HG03521 (cell line): ENCODE results near the gene OR5AC2.

Experiments
- ATAC-seq: cut with Tn5 transposase; IDR thresholded peaks from one replicate; pipeline ENCODE4 v1.9.1; 2021; ENCODE audit warnings: mild to moderate bottlenecking, moderate library complexity; ENCODE audit not compliant: unreplicated experiment

The OR5AC2 gene

GRCh38 chr3:98086873-98087272 is at the start of gene OR5AC2:
TSS of gene OR5AC2 (plus strand) at chr3:98087173. CDS start at chr3:98087173, 0 bp downstream.
- no peak for ATAC-seq

- no peak for ATAC-seq
Measured at GRCh38 chr3:98038286-98038685, 48.7 kb upstream of the OR5AC2 start.

DNA sequence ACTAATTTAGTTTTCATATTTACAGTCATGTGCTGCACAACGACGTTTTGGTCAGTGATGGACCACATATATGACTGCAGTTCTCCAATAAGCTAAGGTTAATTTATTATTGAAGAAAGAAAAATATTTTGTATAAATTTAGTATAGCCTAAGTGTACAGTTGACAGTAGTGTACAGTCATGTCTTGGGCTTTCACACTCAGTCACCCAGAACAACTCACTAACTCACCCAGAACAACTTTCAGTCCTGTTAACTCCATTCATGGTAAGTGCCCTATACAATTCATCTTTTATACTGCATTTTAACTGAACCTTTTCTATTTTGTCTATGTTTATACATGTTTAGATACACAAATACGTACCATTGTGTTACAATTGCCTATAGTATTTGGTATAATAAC is 48.1 kb upstream of the OR5AC2 start:
- no peak for ATAC-seq

DNA sequence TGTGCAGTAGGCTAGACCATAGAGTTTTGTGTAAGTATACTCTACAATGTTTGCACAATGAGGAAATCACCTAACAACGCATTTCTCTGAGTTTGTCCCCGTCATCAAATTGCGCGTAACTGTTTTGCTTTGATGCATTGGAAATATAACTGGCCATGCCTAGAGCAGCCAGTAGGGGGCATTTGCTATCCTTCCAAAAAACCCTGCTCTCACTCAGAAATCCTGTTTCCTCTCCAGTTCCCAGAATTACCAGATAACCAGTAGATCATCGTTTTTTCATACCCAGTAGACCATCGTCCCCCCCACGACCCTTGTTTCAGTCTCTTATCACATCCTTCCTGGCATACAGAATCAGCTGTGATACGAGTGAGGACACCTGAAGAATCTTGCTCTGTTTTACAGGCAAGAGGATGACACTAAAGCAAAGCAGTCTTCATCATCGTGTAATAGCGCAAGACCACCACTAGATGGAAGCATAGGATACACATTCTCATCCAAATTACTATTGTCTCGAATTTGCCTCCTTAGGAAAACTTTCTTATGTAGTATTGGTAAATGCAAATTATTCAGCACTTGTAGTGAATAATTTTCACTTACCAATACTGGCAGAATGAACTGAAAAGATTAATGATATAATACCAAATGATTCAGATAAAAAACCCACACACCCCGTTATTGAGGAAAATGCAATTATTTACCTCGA is 47.5 kb upstream of the OR5AC2 start:
- ATAC-seq: peak; percentile 88

DNA sequence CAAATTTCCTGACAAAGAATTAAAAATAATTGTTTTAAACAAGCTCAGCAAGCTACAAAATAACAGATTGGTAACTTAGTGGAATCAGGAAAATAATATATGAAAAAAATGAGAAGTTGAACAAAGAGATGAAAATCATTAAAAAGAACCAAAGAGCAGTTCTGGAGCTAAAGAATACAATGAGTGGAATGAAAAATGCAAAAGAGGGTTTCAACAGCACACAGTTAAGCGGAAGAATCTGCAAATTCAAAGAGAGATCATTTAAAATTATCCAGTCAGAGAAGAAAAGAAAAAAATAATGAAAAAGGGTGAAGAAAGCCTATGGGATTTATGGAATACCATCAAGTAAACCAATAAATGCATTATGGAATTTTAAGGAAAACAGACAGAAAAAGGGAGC is 45.6 kb upstream of the OR5AC2 start:
- ATAC-seq: no peak

DNA sequence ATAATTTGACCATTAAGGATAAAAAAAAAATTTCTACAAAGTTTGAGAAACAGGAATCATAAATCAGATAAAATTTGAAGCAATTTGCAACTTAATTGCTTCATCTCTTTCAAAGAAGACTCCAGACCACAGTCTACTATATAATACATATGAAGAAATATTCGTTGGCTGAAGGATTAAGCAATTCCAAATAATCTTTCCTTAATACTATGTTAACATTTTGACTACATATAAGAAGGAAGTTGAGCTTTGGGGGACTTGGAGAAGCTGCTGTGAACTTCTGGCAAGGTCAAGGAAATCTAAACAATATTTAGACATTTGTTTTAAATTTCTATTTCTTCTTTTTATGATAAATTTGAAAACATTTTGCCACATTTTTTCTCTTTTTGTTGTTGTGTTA is 38.4 kb upstream of the OR5AC2 start:
- no peak for ATAC-seq

- no peak for ATAC-seq
Measured at GRCh38 chr3:98049271-98049670, 37.7 kb upstream of the OR5AC2 start.

DNA sequence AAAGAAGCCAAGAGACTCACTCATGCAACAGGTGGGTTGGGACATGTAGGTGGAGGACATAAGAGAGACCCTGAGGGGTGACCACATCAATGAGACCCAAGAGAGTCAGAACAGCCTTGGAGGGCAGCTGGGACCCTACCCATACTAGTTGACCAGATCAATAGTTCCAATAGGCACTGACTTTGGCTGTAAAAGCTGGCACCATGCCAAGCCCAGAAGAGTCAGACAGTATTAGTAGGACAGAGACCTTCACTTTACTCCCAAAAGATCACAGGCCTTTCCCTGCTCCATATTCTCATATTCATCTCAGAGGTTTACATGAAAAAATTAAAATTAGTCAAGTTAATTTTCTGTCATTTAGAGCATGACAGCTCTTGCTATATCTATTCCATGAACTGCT is 30.9 kb upstream of the OR5AC2 start:
- ATAC-seq: no peak

DNA sequence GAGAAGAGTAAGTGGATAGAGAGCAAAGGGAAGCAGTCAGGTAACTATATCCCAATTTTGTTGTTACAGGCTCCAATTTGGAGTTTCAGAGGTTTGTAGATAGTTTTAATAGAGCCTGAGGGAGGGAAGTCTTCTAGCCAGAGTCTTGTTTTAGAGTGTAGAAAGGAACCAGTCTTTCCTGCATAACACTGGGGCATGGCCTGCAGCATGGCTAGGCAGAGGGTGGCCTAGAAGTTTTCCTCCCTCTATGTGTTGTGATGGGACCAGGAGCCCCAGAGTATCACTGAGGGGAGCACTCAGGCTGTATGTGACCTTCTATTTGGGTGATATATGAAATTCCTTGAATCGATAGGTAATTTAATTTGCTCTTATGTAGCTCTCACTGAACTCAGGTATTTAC is 29.3 kb upstream of the OR5AC2 start:
- no peak for ATAC-seq

- no peak for ATAC-seq
Measured at GRCh38 chr3:98058244-98058960, 28.6 kb upstream of the OR5AC2 start.

GRCh38 chr3:98068824-98069223 is 18.1 kb upstream of the OR5AC2 start:
- no peak for ATAC-seq

- no peak for ATAC-seq
Measured at GRCh38 chr3:98070840-98071239, 16.1 kb upstream of the OR5AC2 start.

DNA sequence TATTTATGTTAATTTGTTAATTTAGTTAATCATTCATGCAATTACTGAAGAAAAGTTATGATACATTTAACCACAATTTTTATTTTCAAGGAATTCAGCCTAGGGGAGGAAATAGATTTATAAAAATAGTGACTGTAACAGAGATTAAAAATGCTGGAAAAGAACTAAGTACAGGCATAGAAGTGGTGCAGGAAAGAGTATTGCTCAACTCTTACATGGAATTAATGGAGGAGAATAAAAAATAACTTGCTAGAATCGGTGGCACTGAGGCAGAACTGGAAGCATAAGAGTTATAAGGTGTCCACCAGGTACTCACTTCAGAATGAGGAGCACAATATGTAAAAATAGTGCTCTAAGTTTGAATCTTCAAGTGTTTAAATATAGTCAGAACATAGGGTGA is 13.5 kb upstream of the OR5AC2 start:
- no peak for ATAC-seq

DNA sequence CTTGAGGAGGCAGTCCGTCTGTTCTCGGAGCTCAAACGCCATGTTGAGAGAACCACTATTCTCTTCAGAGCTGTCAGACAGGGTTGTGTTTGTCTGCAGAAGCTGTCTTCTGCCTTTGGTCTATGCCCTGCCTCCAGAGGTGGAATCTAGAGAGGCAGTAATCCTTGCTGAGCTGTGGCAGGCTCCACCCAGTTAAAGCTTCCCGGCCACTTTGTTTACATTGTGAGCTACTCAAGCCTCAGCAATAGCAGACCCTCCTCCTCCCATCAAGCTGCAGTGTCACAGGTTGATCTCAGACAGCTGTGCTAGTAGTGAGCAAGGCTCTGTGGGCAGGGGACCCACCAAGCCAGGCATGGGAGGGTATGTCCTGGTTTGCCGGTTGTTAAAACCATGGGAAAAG is 8.9 kb downstream of the OR5AC2 start:
- no peak for ATAC-seq

DNA sequence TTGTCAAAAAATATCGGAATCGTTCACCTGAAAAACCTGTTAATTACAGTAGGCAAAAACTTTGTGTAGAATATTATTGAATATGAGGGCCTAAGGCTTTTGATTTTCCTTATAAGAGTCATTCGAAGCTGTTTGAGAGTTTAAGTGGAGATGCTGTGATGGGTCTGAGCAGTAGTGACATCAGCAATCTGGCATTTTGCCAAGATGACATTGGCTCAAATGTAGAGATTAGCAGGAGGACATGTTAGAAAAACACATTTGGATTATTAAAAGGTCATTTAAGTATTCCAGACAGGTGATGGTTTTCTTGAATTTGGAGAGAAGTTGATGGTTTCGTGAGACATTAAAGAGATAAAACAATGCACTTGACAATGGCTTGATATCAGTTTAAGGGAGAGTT is 12.9 kb downstream of the OR5AC2 start:
- no peak for ATAC-seq

DNA sequence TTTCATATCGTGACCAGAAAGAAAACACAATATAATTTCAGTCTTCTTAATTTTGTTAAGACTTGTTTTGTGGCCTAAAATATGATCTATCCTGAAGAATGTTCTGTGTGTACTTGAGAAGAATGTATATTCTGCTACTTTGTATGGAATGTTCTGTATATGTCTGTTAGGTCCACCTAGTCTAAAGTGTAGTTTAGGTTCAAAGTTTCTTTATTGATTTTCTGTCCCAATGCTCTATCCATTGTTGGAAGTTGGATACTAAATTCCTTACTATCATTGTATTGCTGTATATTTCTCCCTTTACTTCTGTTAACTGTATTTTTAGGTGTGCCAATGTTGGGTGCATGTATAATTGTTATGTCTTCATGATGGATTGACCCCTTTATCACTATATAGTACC is 21.2 kb downstream of the OR5AC2 start:
- ATAC-seq: no peak

- no peak for ATAC-seq
Measured at GRCh38 chr3:98109807-98110549, 23.0 kb downstream of the OR5AC2 start.

- no peak for ATAC-seq
Measured at GRCh38 chr3:98110550-98110908, 23.6 kb downstream of the OR5AC2 start.

DNA sequence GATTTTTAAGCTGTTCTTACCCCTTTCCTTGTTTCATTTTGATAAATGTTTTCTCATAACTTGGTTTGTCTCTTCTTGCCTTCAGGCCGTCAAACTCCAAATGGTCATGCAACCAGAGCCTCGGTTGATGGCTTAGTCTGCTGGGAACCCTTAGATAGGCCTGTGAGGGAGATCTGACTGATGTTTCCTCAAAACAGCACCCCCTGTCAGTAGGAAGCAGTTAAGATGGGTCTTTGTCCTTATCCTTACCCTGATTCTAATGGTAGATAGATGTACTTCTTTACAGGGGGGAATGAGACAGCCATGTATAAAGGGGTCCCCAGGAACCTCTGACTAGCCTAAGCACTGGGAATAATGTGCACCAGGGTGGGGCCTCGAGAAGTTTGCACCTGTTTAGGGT is 27.3 kb downstream of the OR5AC2 start:
- no peak for ATAC-seq

DNA sequence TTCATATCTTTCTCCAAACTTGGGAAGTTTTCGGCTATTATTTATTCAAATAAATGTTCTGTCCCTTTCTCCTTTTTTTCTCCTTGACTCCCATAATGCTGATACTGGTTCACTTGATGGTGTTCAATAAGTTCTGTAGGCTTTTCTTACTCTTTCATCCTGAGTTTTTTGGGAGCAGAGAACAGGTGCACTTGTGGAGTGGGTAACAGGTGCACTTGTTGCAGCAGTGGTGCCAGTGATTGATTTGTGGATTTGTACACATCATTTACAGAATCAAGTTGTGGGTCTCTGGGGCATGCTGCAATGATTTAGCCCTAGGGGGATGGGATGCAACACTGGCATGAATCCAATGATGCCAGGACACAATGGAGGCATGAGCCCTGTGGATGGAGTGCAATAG is 28.7 kb downstream of the OR5AC2 start:
- no peak for ATAC-seq

GRCh38 chr3:98130421-98130820 is 43.4 kb downstream of the OR5AC2 start, which contains the start of gene OR5H1:
TSS of gene OR5H1 (plus strand) at chr3:98130721. CDS start at chr3:98132698, 1,977 bp downstream.
- no peak for ATAC-seq

DNA sequence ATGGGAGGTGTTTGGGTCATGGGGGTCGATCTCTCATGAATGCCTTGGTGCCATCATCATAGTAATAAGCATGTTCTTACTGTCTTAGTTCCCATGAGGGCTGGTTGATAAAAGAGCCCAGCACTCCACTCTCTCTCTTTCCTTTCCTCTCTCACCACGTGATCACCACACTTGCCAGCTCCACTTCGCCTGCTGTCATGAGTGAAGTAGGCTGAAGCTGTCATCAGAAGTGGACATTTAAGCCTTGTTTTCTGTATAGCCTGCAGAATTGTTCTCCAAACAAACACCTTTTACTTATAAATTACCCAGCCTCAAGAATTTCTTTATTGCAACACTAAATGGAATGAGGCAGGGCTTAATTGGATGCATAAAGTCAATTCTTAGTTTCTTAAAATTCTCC is 49.7 kb downstream of the OR5AC2 start:
- no peak for ATAC-seq
